ENCODE results near the gene AGPAT1.
"Not testable (repeated sequence)": the region's sequence is repeated elsewhere in the genome, so short reads cannot be mapped to it uniquely, and the experiment has no call there.

Gene AGPAT1

GRCh38 chr6:32146687-32147086 lies 29.2 kb downstream of the AGPAT1 start:
- DNase-seq, result no peak

- DNase-seq, result no peak
These were observed 29.6 kb downstream of the AGPAT1 start for GRCh38 chr6:32146287-32146686.

DNA sequence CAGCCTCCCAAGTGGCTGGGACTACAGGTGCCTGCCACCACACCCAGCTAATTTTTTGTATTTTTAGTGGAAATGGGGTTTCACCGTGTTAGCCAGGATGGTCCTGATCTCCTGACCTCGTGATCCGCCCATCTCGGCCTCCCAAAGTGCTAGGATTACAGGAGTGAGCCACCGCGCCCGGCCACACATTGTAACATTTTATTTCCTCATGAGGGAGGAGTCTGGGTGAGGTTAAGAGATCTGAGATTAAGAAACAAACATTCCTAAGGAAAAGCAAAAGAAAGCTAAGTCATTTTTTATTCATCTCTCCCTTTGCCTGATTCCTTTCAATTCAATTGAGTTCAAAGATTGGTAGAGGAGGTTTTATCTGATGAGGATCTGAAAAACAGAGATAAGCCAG lies 31.6 kb downstream of the AGPAT1 start:
- not testable (repeated sequence) for DNase-seq

GRCh38 chr6:32140420-32141046 lies 35.4 kb downstream of the AGPAT1 start:
- DNase-seq, result no peak

- DNase-seq, result no peak
These were observed 36.3 kb downstream of the AGPAT1 start for GRCh38 chr6:32139590-32139989.

- DNase-seq, result no peak
These were observed 38.4 kb downstream of the AGPAT1 start for GRCh38 chr6:32137454-32137853.

DNA sequence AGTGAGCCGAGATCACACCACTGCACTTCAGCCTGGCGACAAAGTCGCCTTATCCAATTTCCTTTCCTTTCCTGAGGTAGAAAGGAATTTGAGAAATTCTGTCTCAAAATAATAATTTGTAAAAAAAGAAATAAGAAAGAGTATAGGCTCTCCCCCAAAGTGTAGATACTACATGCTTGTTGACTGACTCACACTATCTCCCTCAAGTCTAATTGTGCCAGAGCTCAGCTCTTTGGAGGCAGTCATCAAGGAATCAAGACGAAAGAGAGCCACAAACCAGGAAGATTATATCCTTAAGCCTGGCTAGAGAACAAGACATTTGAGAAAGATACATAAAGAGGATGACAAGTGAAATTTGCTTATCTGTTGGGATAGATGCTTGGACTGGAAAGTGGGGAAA lies 42.1 kb downstream of the AGPAT1 start:
- DNase-seq, result no peak

GRCh38 chr6:32132110-32132509 lies 43.8 kb downstream of the AGPAT1 start:
- DNase-seq, result no peak

GRCh38 chr6:32131439-32131948 lies 44.4 kb downstream of the AGPAT1 start:
- DNase-seq, result no peak

DNA sequence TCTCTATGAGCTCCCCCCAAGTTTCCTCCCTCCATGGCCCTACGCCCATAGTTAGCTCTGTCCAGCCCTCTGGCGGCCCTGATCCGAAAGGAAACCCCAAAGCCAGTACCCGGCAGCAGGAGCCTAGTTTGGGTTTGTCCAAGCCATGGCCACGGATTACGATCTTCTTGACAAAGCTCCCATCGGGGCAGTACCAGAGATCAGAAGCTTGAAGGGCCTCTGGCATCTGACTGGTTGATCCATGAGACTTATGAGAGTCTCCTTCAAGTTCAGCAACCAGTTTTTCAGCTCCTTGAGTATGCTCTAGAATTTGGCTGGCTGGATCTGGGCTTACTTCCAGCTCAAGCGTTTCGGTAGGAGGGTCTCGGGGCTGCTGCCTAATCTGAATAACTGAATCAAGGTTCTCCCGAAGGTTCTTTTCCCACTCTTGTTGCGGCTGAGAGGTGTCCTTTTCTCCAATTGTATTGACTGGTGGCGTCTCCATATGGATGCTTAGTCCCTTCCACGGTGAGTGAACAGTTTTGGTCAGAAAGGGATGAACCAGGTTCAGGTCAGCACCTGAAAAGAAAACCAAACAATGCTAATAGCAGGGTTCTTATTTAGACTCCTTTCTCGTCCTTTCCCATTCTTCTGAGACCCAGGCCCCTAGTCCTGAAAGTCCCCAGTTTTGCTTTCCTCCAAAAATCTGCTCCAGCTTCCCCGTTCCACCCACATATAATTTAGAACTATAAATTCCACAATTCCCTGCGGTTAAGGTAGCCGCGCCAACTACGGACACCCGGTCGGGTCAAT lies 46.4 kb downstream of the AGPAT1 start:
- no peak for DNase-seq

- no peak for DNase-seq
These were observed 47.1 kb downstream of the AGPAT1 start for GRCh38 chr6:32128751-32129296.

- peak; percentile 94 for DNase-seq
These were observed 47.9 kb downstream of the AGPAT1 start, which contains the start of gene ATF6B for GRCh38 chr6:32127717-32128592. Gene ATF6B (minus strand): TSS chr6:32128246. CDS start chr6:32128207, 39 bp downstream.

DNA sequence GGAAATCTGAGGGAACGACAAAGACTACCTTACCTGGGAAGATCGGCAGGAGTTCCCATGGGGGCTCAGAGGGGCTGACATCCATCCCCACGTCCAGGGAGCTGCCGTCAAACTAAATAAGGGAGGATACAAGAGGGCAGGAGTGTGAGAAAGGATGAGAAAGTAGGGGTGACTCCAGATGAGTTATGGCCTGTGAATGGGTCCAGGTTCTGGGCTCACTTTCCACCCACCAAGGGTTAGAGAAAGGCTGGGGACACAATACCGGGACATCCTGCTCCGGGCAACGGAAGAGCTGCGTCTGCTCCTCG lies 48.5 kb downstream of the AGPAT1 start:
- no peak for DNase-seq

- no peak for DNase-seq
These were observed 49.0 kb downstream of the AGPAT1 start for GRCh38 chr6:32126880-32127279.

DNA sequence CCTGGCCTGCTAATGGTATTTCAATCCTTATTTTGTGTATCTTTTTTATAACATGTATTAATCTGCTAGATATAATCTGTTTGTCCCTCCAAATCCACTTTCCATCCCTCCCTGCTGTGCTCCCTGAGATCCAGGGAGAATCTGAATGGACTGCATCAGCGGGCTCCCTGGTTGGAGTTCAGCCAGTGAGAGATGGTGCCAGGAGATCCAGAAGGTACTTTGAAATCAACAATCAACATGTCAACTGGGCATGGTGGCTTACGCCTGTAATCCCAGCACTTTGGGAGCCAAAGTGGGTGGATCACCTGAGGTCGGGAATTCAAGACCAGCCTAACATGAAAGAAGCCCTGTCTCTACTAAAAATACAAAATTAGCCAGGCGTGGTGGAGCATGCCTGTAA lies 52.2 kb downstream of the AGPAT1 start:
- no peak for DNase-seq

DNA sequence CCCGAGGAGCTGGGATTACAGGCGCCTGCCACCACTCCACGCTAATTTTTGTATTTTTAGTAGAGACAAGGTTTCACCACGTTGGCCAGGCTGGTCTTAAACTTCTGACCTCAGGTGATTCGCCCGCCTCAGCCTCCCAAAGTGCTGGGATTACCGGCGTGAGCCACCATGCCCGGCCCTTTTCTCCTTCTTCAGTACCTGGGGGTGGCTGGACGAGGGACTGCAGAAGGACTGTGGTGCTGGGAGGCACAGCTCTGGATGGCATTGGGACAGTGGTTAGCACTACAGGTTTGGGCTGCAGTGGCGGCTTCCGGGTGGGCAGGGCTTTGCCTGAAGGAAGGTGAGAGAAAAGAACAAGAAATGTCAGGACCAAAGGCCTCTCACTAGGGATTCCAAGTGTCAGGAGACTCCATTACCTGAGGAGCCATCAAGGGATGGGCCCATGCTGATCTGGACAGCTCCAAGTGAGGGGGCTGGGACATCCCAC lies 55.3 kb downstream of the AGPAT1 start:
- DNase-seq, result no peak

DNA sequence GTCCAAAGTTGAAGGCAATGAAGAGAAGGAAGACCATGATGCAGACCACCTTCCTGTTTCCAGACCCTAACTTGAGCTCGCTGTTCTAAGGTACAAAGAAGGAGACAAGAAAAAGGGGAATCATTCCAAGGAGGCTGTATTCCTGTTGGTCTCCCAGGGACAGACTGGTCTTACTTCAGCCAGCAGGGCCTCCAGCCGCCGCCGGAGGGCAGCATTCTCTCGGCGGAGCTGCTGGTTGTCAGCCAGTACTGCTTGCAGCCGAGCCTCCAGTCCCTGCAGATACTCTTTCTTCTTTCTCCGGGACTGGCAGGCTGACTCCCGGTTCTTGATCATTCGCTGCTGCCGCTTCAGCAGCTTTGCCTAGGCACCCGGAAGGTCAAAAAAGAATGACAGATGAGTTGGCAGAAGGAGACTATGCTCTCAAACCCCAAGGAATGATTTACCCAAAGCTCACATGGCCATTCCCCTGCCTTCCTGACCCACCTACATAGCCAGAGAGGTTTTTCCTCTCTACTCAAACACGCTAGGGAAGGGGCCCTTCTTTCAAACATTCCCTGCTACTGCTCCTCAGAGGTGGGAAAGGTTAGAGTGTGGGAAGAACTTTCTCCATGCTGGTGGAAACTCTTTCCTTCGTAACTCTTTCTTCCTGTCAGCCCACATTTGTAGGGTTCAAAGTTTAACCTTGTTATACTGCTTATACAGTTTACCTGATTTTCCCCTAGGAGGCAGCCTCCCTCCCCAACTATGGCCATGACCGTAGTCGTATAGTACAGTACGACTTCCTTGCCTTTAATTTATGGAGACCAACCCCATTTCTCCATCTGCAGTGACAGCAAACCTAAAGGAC lies 56.9 kb downstream of the AGPAT1 start:
- DNase-seq, result peak; percentile 68
